CD8-positive, alpha-beta memory T cell (primary cell): Measurements from ENCODE around the gene CALML6. TPM values are rescaled to one million over a fixed set of nuclear protein-coding genes. Genes with fewer than 3 reads are reported as not detected.

Experiments used
- CTCF ChIA-PET: fragments of 350-600 bp; sonication (Branson Sonifier 250); formaldehyde crosslinking; loops from one replicate; lab custom pipeline; 2021; ENCODE audit warnings: antibody characterized with exemption; lab: Charles Lee
- POLR2A ChIA-PET: fragments of 350-600 bp; sonication (Branson Sonifier 250); formaldehyde crosslinking; loops from one replicate; lab custom pipeline; 2021; ENCODE audit warnings: antibody characterized with exemption; lab: Charles Lee
- DNase-seq, 5 donors: peaks; one replicate each; pipeline versions ENCODE4 v3.0.0 to v3.0.0-alpha.2; 2020 to 2022; ENCODE audit warnings: mixed read lengths in 1 of 5
- H3K27ac ChIP-seq: one replicate; pipeline ENCODE4 v1.7.0; 2013; ENCODE audit warnings: low read depth, mild to moderate bottlenecking, low read length, moderate library complexity
- H3K27me3 ChIP-seq: 2 replicates; pipeline ENCODE4 v1.7.0; 2013; ENCODE audit warnings: low read length, mild to moderate bottlenecking; ENCODE audit not compliant: insufficient read depth, poor library complexity, severe bottlenecking
- H3K36me3 ChIP-seq: 2 replicates; pipeline ENCODE4 v1.7.0; 2013; ENCODE audit warnings: mild to moderate bottlenecking, low read length, moderate library complexity; ENCODE audit not compliant: insufficient read depth
- H3K4me1 ChIP-seq: 2 replicates; pipeline ENCODE4 v1.7.0; 2013; ENCODE audit warnings: mild to moderate bottlenecking, low read length, moderate library complexity; ENCODE audit not compliant: insufficient read depth
- H3K4me3 ChIP-seq: 2 replicates; pipeline ENCODE4 v1.7.0; 2013; ENCODE audit warnings: mild to moderate bottlenecking, low read length
- H3K9me3 ChIP-seq: 2 replicates; pipeline ENCODE4 v1.7.0; 2013; ENCODE audit warnings: mild to moderate bottlenecking, low read length
- H3K27ac Mint-ChIP-seq, 8 donors: one replicate each; pipeline ENCODE4 v1.8.0; 2020 to 2021; ENCODE audit warnings: mixed read lengths in 8 of 8, mild to moderate bottlenecking in 6 of 8, inconsistent platforms in 3 of 8, moderate library complexity in 3 of 8
- H3K27me3 Mint-ChIP-seq, 2 donors: one replicate each; pipeline ENCODE4 v1.8.0; 2020 to 2021; ENCODE audit warnings: mixed read lengths in 2 of 2, mild to moderate bottlenecking in 1 of 2, moderate library complexity in 1 of 2
- H3K36me3 Mint-ChIP-seq, 3 donors: one replicate each; pipeline ENCODE4 v1.8.0; 2020 to 2021; ENCODE audit warnings: mixed read lengths in 3 of 3, inconsistent platforms in 1 of 3, mild to moderate bottlenecking in 1 of 3
- H3K4me1 Mint-ChIP-seq, 3 donors: one replicate each; pipeline ENCODE4 v1.8.0; 2020 to 2021; ENCODE audit warnings: mixed read lengths in 3 of 3, inconsistent platforms in 1 of 3, mild to moderate bottlenecking in 1 of 3
- H3K4me3 Mint-ChIP-seq, 7 donors: one replicate each; pipeline ENCODE4 v1.8.0; 2020 to 2021; ENCODE audit warnings: mixed read lengths in 7 of 7, mild to moderate bottlenecking in 6 of 7, moderate library complexity in 4 of 7, inconsistent platforms in 2 of 7
- H3K9me3 Mint-ChIP-seq, 5 donors: one replicate each; pipeline ENCODE4 v1.8.0; 2020 to 2022; ENCODE audit warnings: mixed read lengths in 5 of 5, mild to moderate bottlenecking in 3 of 5, moderate library complexity in 2 of 5, inconsistent platforms in 1 of 5
- polyA plus RNA-seq: library from polyadenylated mRNA; unstranded; fragments of 300-500 nt; fragmentation: Illumina TruSeq; gene quantifications from one replicate; pipeline ENCODE4 v1.2.3, GENCODE V29; 2021
- total RNA-seq, 2 experiments: library from RNA; stranded (reverse); gene quantifications; one replicate each; pipeline ENCODE4 v1.2.3, GENCODE V29; 2021

The CALML6 gene
- total and polyA plus RNA-seq, 3 experiments from 2014 or later, result 0.46 to 0.78 TPM; not detected in 1

DNA sequence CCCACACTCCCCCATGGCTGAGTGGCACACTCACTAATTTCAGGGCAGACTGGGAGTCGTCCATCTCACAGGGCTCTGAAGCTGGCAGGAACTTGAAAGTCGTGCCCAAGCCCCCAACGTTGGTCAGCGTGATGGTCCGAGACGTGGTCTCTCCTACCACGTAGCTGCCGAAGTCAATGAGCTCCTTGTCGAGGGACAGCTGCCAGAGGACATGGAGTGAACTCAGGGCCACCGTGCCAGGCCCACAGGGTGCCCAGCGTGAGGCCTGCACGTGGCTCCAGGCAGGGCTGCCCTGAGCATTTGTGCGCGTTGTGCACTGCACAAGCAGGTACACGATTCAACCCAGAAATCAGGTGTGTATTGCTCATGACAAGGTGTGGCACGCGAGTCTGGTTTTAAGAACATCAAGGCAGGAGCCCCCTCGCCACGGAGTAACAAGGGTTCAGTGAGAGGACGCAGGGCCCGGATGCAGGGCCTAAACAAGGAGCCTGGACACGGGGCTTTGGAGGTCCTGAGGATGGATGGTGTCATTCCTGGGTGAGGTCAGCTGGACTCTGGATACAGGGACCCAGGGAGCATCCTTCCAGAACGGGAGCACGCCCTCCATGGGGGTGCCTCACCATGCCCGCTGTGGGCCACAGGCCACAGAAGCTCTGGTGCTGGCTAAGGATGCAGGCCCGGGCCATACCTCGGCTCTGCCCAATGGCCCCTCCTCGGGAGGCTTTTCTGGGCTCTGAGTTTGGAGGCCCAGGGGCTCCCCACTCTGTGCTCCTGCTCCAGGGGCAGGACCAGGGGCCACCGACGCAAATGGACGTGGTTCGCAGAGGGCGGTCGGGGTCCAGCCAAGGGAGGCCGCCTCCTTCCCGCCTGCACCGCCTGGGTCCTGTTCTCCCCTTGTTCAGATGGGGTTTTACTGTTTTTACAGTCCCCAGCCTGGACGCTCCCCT, 41.8 kb downstream of the CALML6 start:
- H3K4me1 Mint-ChIP-seq, result no peaks in the 10 kb centered on the region
- POLR2A ChIA-PET, result no interaction called here
- no peaks in the 10 kb centered on the region for H3K4me1 ChIP-seq

DNA sequence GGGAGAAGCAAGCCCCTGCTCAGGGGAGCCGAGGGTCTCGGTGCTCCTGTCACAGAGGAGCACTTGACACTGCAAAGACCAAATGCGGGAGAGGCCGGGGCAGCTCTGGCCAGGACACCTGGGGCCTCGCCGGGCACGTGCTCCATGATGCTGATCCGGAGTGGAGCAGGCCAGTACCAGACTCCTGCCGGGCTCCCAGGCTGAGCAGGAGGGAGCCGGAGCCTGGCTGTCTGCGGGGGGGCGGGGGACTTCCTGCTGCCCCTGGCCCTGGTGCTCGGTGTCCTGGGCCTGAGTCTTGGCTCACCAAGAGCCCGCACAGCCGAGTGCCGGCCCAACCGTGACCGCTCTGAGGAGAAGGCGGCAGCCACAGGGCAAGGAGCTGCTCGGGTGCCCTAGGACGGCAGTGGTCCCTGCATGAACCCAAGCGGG, 42.5 kb downstream of the CALML6 start:
- Histone ChIP-seq H3K9me3 (no peaks in the 10 kb centered on the region), H3K4me3 (no peak overlapping the region), H3K27ac (no peak overlapping the region), H3K4me1 (no peaks in the 10 kb centered on the region), H3K27me3 (peaks cover 5% of the 10 kb centered on the region), H3K36me3 (no peaks in the 10 kb centered on the region)
- H3K9me3 Mint-ChIP-seq, result peaks cover 0 to 4% (median 2%) of the 10 kb centered on the region in 5 donors
- H3K4me1 Mint-ChIP-seq, result no peaks in the 10 kb centered on the region
- POLR2A ChIA-PET, result no interaction called here
- H3K27me3 Mint-ChIP-seq, result peaks cover 23 to 37% of the 10 kb centered on the region in 2 donors
- no peaks in the 10 kb centered on the region for H3K36me3 Mint-ChIP-seq
- DNase-seq, result no peak
- no peak overlapping the region for H3K27ac Mint-ChIP-seq
- CTCF ChIA-PET, result no interaction called here
- H3K4me3 Mint-ChIP-seq, result no peak overlapping the region

More for the DNA sequence above, 41.8 kb downstream of the CALML6 start:
- no peak overlapping the region for H3K4me3 ChIP-seq
- peaks cover 0 to 2% (median 0%) of the 10 kb centered on the region in 5 donors for H3K9me3 Mint-ChIP-seq
- CTCF ChIA-PET, result no interaction called here
- H3K27me3 ChIP-seq, result peaks cover 5% of the 10 kb centered on the region
- H3K27ac Mint-ChIP-seq, result no peak overlapping the region
- no peaks in the 10 kb centered on the region for H3K36me3 Mint-ChIP-seq
- no peak overlapping the region for H3K27ac ChIP-seq
- H3K4me3 Mint-ChIP-seq, result no peak overlapping the region
- DNase-seq, result no peak
- peaks cover 21 to 35% of the 10 kb centered on the region in 2 donors for H3K27me3 Mint-ChIP-seq
- no peaks in the 10 kb centered on the region for H3K36me3 ChIP-seq
- no peaks in the 10 kb centered on the region for H3K9me3 ChIP-seq

DNA sequence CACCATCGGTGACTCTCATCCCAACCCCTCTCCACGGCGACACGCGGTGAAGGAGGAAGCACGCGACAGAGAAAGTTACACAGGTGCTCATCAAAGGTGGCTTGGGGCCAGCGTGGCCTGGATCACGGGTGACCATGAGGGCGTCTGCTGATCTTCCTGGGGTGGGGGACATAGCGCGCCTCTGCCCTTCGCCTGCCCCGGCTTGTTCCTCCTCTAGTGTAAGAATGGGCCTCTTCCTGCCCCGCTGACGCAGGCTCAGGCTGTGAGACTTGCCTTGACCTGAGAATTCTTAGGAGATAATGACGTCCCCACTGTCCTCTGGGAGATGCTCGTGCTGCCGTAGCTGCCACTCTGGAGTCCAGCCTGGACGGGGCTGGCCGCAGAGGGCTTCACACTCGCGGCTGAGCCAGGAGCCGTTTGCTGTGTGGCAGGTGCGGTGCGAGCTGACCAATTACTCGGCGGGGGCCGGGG, 43.0 kb downstream of the CALML6 start:
- DNase-seq, result no peak
- Histone ChIP-seq H3K4me1 (no peaks in the 10 kb centered on the region), H3K9me3 (no peaks in the 10 kb centered on the region), H3K27me3 (peaks cover 5% of the 10 kb centered on the region), H3K27ac (no peak overlapping the region), H3K4me3 (no peak overlapping the region), H3K36me3 (no peaks in the 10 kb centered on the region)
- Mint-ChIP-seq H3K4me3 (no peak overlapping the region), H3K4me1 (no peaks in the 10 kb centered on the region), H3K9me3 (peaks cover 0 to 4% (median 2%) of the 10 kb centered on the region in 5 donors), H3K36me3 (no peaks in the 10 kb centered on the region), H3K27ac (no peak overlapping the region), H3K27me3 (peaks cover 24 to 37% of the 10 kb centered on the region in 2 donors)
- ChIA-PET CTCF (no interaction called here), POLR2A (no interaction called here)

DNA sequence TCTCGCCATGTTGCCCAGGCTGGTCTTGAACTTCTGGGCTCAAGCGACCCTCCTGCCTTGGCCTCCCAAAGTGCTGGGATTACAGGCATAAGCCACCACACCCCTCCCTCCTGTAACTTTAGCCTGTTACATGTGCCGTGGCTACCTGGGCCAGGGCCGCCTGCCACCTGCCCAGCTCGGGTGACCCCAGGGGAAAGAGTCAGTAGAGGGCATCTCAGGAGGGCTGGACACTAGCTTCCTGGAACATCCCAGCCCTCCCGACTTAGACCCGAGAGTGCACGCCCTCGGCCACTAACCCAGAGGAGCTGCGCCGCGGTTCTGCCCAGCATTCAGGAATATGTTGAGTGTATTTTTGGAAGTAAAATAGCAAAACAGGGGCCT, 44.4 kb downstream of the CALML6 start:
- Mint-ChIP-seq H3K4me3 (no peak overlapping the region), H3K9me3 (peaks cover 0 to 4% (median 2%) of the 10 kb centered on the region in 5 donors), H3K27me3 (peaks cover 24 to 37% of the 10 kb centered on the region in 2 donors), H3K4me1 (no peaks in the 10 kb centered on the region), H3K27ac (peak overlapping the region in 1 of 8 donors; percentile 50), H3K36me3 (no peaks in the 10 kb centered on the region)
- Histone ChIP-seq H3K27ac (no peak overlapping the region), H3K27me3 (peaks cover 5% of the 10 kb centered on the region), H3K4me3 (no peak overlapping the region), H3K9me3 (no peaks in the 10 kb centered on the region), H3K36me3 (no peaks in the 10 kb centered on the region), H3K4me1 (no peaks in the 10 kb centered on the region)
- ChIA-PET CTCF (interaction anchor here (0.6 to 1.3 kb wide), 3 partner anchors 9 to 85 kb away, joined by 3 read pairs; no protein-coding TSS in a partner anchor), POLR2A (no interaction called here)
- no peak for DNase-seq

DNA sequence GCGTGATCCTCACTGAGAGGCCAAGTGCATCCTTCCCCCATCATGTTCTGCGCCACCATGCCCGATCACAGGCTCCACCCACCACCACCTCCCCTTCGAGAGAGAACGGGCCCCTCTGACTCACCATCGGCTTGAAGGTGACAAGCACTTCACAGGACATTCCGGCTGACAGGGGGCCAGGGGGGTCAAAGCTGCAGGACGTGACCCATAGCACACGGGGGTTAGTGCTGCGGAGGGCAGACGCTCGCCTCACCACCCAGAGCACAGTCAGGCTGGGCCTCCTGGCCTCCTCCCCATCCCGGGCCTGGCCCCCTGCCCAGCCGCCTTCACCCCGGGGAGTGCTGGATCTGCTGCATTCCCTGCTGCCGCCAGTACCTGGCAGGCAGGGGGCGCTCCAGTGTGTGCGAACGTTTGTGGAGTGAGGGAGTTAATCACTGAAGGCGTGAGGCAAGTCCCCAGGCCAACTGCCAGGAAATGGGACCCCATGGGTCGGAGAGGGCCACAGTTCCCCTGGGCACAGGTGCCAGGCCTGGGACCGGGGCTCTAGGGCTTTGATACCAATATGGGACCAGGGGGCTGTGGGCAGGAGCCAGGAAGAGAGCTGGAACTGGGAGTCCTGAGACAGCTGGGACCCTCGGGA, 44.9 kb downstream of the CALML6 start:
- Histone ChIP-seq H3K27ac (no peak overlapping the region), H3K27me3 (peaks cover 5% of the 10 kb centered on the region), H3K4me1 (no peaks in the 10 kb centered on the region), H3K4me3 (no peak overlapping the region), H3K9me3 (no peaks in the 10 kb centered on the region), H3K36me3 (no peaks in the 10 kb centered on the region)
- no peaks in the 10 kb centered on the region for H3K4me1 Mint-ChIP-seq
- H3K9me3 Mint-ChIP-seq, result peaks cover 0 to 4% (median 0%) of the 10 kb centered on the region in 5 donors
- no peak overlapping the region for H3K27ac Mint-ChIP-seq
- ChIA-PET CTCF (interaction anchor here (0.9 to 1.6 kb wide), 4 partner anchors 9 to 85 kb away, joined by 3 to 11 read pairs (median 4); no protein-coding TSS in a partner anchor), POLR2A (no interaction called here)
- H3K27me3 Mint-ChIP-seq, result peaks cover 20 to 37% of the 10 kb centered on the region in 2 donors
- H3K36me3 Mint-ChIP-seq, result no peaks in the 10 kb centered on the region
- no peak overlapping the region for H3K4me3 Mint-ChIP-seq
- peak; percentile 20 to 60 (median 30) for DNase-seq

DNA sequence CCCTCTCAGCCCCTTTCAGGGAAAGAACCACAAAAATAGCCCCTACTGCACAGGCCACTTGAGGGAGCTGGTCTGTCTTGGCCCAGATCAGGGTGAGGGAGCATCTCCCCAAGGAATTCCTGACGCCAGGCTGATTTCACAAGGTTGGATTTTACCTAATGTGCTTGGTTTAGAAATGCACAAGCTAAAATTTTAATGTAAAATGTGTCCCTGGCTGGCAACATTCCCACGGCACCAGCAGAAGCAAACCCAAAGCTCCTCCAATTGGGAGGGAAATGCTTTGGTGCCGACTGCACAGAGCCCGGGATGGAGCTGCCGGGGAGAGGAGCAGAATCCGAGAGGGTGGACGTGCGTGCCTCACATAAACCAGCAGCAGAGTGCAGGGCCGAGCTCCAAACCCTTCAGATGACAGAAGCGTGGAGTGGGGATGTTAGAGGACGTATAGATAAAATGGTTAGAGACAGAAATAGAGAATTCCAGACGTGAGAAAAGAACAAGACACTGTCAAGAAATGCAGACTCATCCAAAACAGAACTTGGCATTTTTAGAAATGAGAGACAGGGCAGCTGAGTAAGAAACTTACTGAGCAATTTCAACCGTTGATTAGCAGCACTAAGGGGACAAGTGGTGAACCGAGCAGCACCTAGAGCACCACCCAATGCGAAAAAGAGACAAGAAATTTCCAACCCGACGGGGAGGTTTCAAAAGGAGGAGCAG, 45.6 kb downstream of the CALML6 start:
- no peak overlapping the region for H3K4me3 Mint-ChIP-seq
- POLR2A ChIA-PET, result no interaction called here
- H3K9me3 ChIP-seq, result no peaks in the 10 kb centered on the region
- no peaks in the 10 kb centered on the region for H3K4me1 ChIP-seq
- no peaks in the 10 kb centered on the region for H3K36me3 Mint-ChIP-seq
- H3K27ac ChIP-seq, result no peak overlapping the region
- DNase-seq, result no peak
- peaks cover 5% of the 10 kb centered on the region for H3K27me3 ChIP-seq
- H3K4me3 ChIP-seq, result no peak overlapping the region
- CTCF ChIA-PET, result interaction anchor here (1.0 to 1.6 kb wide), 3 partner anchors 8 to 84 kb away, joined by 3 to 11 read pairs (median 4); no protein-coding TSS in a partner anchor
- H3K27me3 Mint-ChIP-seq, result peaks cover 19 to 37% of the 10 kb centered on the region in 2 donors
- peaks cover 0 to 4% (median 0%) of the 10 kb centered on the region in 5 donors for H3K9me3 Mint-ChIP-seq
- no peaks in the 10 kb centered on the region for H3K4me1 Mint-ChIP-seq
- H3K36me3 ChIP-seq, result no peaks in the 10 kb centered on the region
- H3K27ac Mint-ChIP-seq, result no peak overlapping the region

DNA sequence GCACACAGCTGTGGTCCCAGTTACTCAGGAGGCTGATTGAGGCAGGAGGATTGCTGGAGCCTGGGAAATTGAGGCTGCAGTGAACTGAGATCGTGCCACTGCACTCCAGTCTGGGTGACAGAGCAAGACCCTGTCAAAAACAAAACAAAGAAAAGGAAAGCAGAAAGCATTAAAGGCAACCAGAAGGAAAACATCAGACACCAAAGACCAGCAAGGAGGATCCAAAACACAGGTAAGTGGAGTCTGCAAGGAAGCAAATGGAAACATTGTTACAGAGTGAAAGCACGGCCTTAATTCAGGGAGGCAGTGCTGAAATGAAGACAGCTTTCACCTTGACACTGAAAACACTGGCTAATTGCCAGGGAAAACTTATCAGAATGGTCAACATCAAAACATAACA, 47.7 kb downstream of the CALML6 start:
- Histone ChIP-seq H3K4me1 (no peaks in the 10 kb centered on the region), H3K4me3 (no peak overlapping the region), H3K27me3 (peaks cover 5% of the 10 kb centered on the region), H3K9me3 (no peaks in the 10 kb centered on the region), H3K36me3 (no peaks in the 10 kb centered on the region), H3K27ac (no peak overlapping the region)
- Mint-ChIP-seq H3K27me3 (peaks cover 19 to 36% of the 10 kb centered on the region in 2 donors), H3K36me3 (peaks cover 0 to under 1% (median 0%) of the 10 kb centered on the region in 3 donors), H3K4me1 (no peaks in the 10 kb centered on the region), H3K9me3 (peaks cover 0 to 4% (median 0%) of the 10 kb centered on the region in 5 donors), H3K4me3 (no peak overlapping the region), H3K27ac (no peak overlapping the region)
- no peak for DNase-seq
- CTCF ChIA-PET, result no interaction called here
- POLR2A ChIA-PET, result interaction anchor here (0.7 kb wide), 1 partner anchor 1460 kb away, joined by 5 read pairs; no protein-coding TSS in a partner anchor
